HCT116 (cell line): Measurements from ENCODE around the gene ACOT9. TPM values are rescaled to one million over a fixed set of nuclear protein-coding genes. Genes with fewer than 3 reads are reported as not detected.

Experiments
- ATAC-seq: fragments of 200-7000 bp; cut with Tn5 transposase; 2 replicates; pipeline ENCODE4 v1.9.1; 2020; ENCODE audit warnings: mild to moderate bottlenecking, moderate library complexity
- BruUV-seq: library from RNA; stranded (reverse); fragments of 400-500 nt; replicated peaks from 2 replicates; lab custom pipeline; 2021; lab: Mats Ljungman, UMichigan
- CTCF ChIA-PET: fragments of 300-600 bp; sonication (Branson Sonifier 250); formaldehyde crosslinking; loops from one replicate; lab custom pipeline; 2021; ENCODE audit warnings: antibody characterized with exemption; lab: Charles Lee
- POLR2A ChIA-PET: fragments of 300-600, 350-600 bp; sonication (Branson Sonifier 250); formaldehyde crosslinking; loops from one replicate; lab custom pipeline; 2021; ENCODE audit warnings: antibody characterized with exemption; lab: Charles Lee
- RAD21 ChIA-PET, 2 experiments: fragments of 300-600 bp; sonication (Branson Sonifier 250); formaldehyde crosslinking; loops; one replicate each; lab custom pipeline; 2023; ENCODE audit warnings: low total read pairs in 2 of 2; ENCODE audit not compliant: uncharacterized antibody in 2 of 2, unreplicated experiment in 2 of 2, low non-redundant PET in 1 of 2; lab: Charles Lee
- DNase-seq: peaks from one replicate; pipeline ENCODE4 v3.0.0-alpha.2; 2010; ENCODE audit warnings: low read depth, low spot score
- H2AFZ ChIP-seq: fragments of 200-600 bp; shearing (Covaris generic), sonication (generic); 2 replicates; pipeline ENCODE4 v1.6.1; 2017; ENCODE audit warnings: low read depth, mixed run types, mixed read lengths, antibody characterized with exemption, low read length; ENCODE audit not compliant: poor library complexity, severe bottlenecking
- H3K27ac ChIP-seq: 2 replicates; pipeline ENCODE4 v1.5.1; 2012; ENCODE audit warnings: low read depth, low read length
- H3K27me3 ChIP-seq: fragments of 200-600 bp; sonication (generic); 2 replicates; pipeline ENCODE4 v1.6.1; 2016; ENCODE audit warnings: mixed run types, low read length, mixed read lengths; ENCODE audit not compliant: insufficient read depth
- H3K36me3 ChIP-seq, 2 experiments: fragments of 200-500 bp in 1 of 2; fragments of 200-600 bp in 1 of 2; sonication (Bioruptor generic) in 1 of 2; sonication (generic) in 1 of 2; 2 replicates each; pipeline versions ENCODE4 v1.5.1 to v1.6.1; 2014 to 2016; ENCODE audit warnings: low read length in 2 of 2, inconsistent platforms in 1 of 2, mixed read lengths in 1 of 2, mixed run types in 1 of 2; ENCODE audit not compliant: insufficient read depth in 2 of 2, control insufficient read depth in 1 of 2
- H3K4me1 ChIP-seq, 2 experiments: fragments of 200-600 bp in 1 of 2; sonication (generic) in 1 of 2; 2 replicates each; pipeline versions ENCODE4 v1.5.1 to v1.6.1; 2012 to 2017; ENCODE audit warnings: low read length in 2 of 2, inconsistent platforms in 1 of 2, mild to moderate bottlenecking in 1 of 2, mixed read lengths in 1 of 2, mixed run types in 1 of 2, moderate library complexity in 1 of 2; ENCODE audit not compliant: insufficient read depth in 2 of 2, control insufficient read depth in 1 of 2
- H3K4me2 ChIP-seq: fragments of 200-600 bp; sonication (generic); 2 replicates; pipeline ENCODE4 v1.6.1; 2017; ENCODE audit warnings: mixed run types, low read length, mixed read lengths
- H3K4me3 ChIP-seq, 2 experiments: fragments of 200-600 bp in 1 of 2; sonication (generic) in 1 of 2; replicated peaks in 1 of 2; 2 replicates each; pipeline ENCODE4 v1.5.1; 2011 to 2016; ENCODE audit warnings: low read length in 2 of 2, control low read depth in 1 of 2, low read depth in 1 of 2, mild to moderate bottlenecking in 1 of 2, mixed read lengths in 1 of 2, mixed run types in 1 of 2
- H3K79me2 ChIP-seq: fragments of 200-600 bp; sonication (generic); 2 replicates; pipeline ENCODE4 v1.6.1; 2017; ENCODE audit warnings: mild to moderate bottlenecking, mixed run types, low read length, moderate library complexity, mixed read lengths; ENCODE audit not compliant: insufficient read depth
- H3K9ac ChIP-seq: fragments of 200-600 bp; sonication (generic); 2 replicates; pipeline ENCODE4 v1.6.1; 2016; ENCODE audit warnings: low read length, mixed read lengths
- H3K9me2 ChIP-seq: fragments of 200-600 bp; sonication (generic), shearing (Covaris generic); 2 replicates; pipeline ENCODE4 v1.6.1; 2017; ENCODE audit warnings: mixed run types, mild to moderate bottlenecking, moderate library complexity; ENCODE audit not compliant: insufficient read depth
- H3K9me3 ChIP-seq, 2 experiments: fragments of 200-500 bp in 1 of 2; fragments of 200-600 bp in 1 of 2; sonication (Bioruptor generic) in 1 of 2; sonication (generic) in 1 of 2; 2 replicates each; pipeline ENCODE4 v1.6.1; 2014 to 2017; ENCODE audit warnings: low read length in 2 of 2, mixed read lengths in 2 of 2, inconsistent platforms in 1 of 2, low read depth in 1 of 2, mild to moderate bottlenecking in 1 of 2, mixed run types in 1 of 2, moderate library complexity in 1 of 2; ENCODE audit not compliant: control insufficient read depth in 1 of 2, insufficient read depth in 1 of 2
- H4K20me1 ChIP-seq: fragments of 200-600 bp; sonication (generic), shearing (Covaris generic); 2 replicates; pipeline ENCODE4 v1.6.1; 2017; ENCODE audit warnings: mixed run types, mild to moderate bottlenecking, moderate library complexity; ENCODE audit not compliant: insufficient read depth
- ATF3 ChIP-seq: IDR thresholded peaks from 2 replicates; pipeline ENCODE4 v1.6.1; 2012
- CTCF ChIP-seq, 3 experiments: fragments of 200-600 bp in 1 of 3; sonication (generic) in 1 of 3; IDR thresholded peaks in 2 of 3; conservative IDR thresholded peaks in 1 of 3; 2 replicates each; pipeline ENCODE4 v1.5.1; 2012 to 2017; ENCODE audit warnings: low read depth in 2 of 3, low read length in 2 of 3, antibody characterized with exemption in 1 of 3, borderline replicate concordance in 1 of 3, control low read depth in 1 of 3, mild to moderate bottlenecking in 1 of 3, mixed read lengths in 1 of 3, mixed run types in 1 of 3, moderate library complexity in 1 of 3; ENCODE audit not compliant: insufficient read depth in 1 of 3
- POLR2A ChIP-seq: IDR thresholded peaks from 2 replicates; pipeline ENCODE4 v1.7.0; 2011; ENCODE audit warnings: borderline replicate concordance; ENCODE audit not compliant: insufficient read depth, insufficient read length; ENCODE audit errors: extremely low read depth
- POLR2AphosphoS5 ChIP-seq: IDR thresholded peaks from 2 replicates; pipeline ENCODE4 v1.6.1; 2011; ENCODE audit warnings: mild to moderate bottlenecking, low read depth, low read length, moderate library complexity
- RAD21 ChIP-seq: IDR thresholded peaks from 2 replicates; pipeline ENCODE4 v1.6.1; 2012; ENCODE audit warnings: low read depth, mild to moderate bottlenecking
- SIN3A ChIP-seq: IDR thresholded peaks from 2 replicates; pipeline ENCODE4 v1.6.1; 2012; ENCODE audit warnings: low read depth
- SRF ChIP-seq: IDR thresholded peaks from 2 replicates; pipeline ENCODE4 v1.6.1; 2012; ENCODE audit warnings: low read depth
- TCF7L2 ChIP-seq: IDR thresholded peaks from 2 replicates; pipeline ENCODE4 v1.7.0; 2011; ENCODE audit warnings: borderline replicate concordance, inconsistent platforms; ENCODE audit not compliant: insufficient read depth, insufficient read length; ENCODE audit errors: extremely low read depth
- intact Hi-C: fragments of 100-400 bp; cut with micrococcal nuclease; formaldehyde crosslinking; loops from 2 replicates; pipeline ENCODE4 v1.10.0; 2022
- total RNA-seq: library from RNA; stranded (reverse); gene quantifications from one replicate; pipeline ENCODE4 v1.2.1, GENCODE V29; 2021; ENCODE audit not compliant: unreplicated experiment

The ACOT9 gene
- total RNA-seq, 1 experiment from 2014 or later: 59.7 TPM

- Histone ChIP-seq H4K20me1 (0 out of 2 replicates have a peak, but pooled peaks cover 6% of the 10 kb centered on the region), H3K9me2 (no peaks in the 10 kb centered on the region), H3K4me2 (no peak overlapping the region), H3K4me1 (peaks cover 20 to 45% of the 10 kb centered on the region in 2 experiments), H3K27ac (peak overlapping the region; percentile 53), H3K9me3 (no peaks in the 10 kb centered on the region), H2AFZ (no peak overlapping the region), H3K79me2 (peaks cover 18% of the 10 kb centered on the region), H3K9ac (no peak overlapping the region), H3K4me3 (no peak overlapping the region), H3K27me3 (no peaks in the 10 kb centered on the region), H3K36me3 (peaks cover 7 to 17% of the 10 kb centered on the region in 2 experiments)
- RAD21 ChIA-PET: interaction anchor here (0.7 to 1.0 kb wide), 2 partner anchors 112 to 113 kb away, joined by 4 to 5 read pairs; no protein-coding TSS in a partner anchor
- intact Hi-C loops: loop anchor here (2.0 kb wide), 1 partner anchor 18 kb away; no protein-coding TSS in a partner anchor
- CTCF ChIA-PET: no interaction called here
- DNase-seq: no peak
- POLR2A ChIA-PET: interaction anchor here (2.6 to 7.7 kb wide), 3 partner anchors 19 to 113 kb away, joined by 10 to 75 read pairs (median 25); no protein-coding TSS in a partner anchor
- BruUV-seq: no TSS peak
- ATAC-seq: no peak
- TF ChIP-seq ATF3: no peak
- no peak for TF ChIP-seq POLR2AphosphoS5
- TF ChIP-seq SRF: no peak
- no peak for TF ChIP-seq TCF7L2
- no peak for TF ChIP-seq CTCF (IDR thresholded peaks at IDR 0.05 in 2 of 3, conservative IDR thresholded peaks at IDR 0.05 in 1 of 3; ENCODE audit: borderline replicate concordance in 1 of 3, insufficient read depth in 1 of 3, low read depth in 2 of 3, low read length in 2 of 3)
- no peak for TF ChIP-seq RAD21
- TF ChIP-seq SIN3A: no peak
- TF ChIP-seq POLR2A: no peak
Measured at GRCh38 chrX:23788521-23788920, 45.4 kb upstream of the ACOT9 start.
